NCI-H82 treated with DMSO at 0.1 percent for 48 hours (cell line): ENCODE results near the gene PLK5.
"Not testable (repeated sequence)": the region's sequence is repeated elsewhere in the genome, so short reads cannot be mapped to it uniquely, and the experiment has no call there.

Source experiments
- DNase-seq: peaks from one replicate; lab custom pipeline; 2025; ENCODE audit not compliant: unreplicated experiment; lab: John Stamatoyannopoulos, UW

PLK5 gene

DNA sequence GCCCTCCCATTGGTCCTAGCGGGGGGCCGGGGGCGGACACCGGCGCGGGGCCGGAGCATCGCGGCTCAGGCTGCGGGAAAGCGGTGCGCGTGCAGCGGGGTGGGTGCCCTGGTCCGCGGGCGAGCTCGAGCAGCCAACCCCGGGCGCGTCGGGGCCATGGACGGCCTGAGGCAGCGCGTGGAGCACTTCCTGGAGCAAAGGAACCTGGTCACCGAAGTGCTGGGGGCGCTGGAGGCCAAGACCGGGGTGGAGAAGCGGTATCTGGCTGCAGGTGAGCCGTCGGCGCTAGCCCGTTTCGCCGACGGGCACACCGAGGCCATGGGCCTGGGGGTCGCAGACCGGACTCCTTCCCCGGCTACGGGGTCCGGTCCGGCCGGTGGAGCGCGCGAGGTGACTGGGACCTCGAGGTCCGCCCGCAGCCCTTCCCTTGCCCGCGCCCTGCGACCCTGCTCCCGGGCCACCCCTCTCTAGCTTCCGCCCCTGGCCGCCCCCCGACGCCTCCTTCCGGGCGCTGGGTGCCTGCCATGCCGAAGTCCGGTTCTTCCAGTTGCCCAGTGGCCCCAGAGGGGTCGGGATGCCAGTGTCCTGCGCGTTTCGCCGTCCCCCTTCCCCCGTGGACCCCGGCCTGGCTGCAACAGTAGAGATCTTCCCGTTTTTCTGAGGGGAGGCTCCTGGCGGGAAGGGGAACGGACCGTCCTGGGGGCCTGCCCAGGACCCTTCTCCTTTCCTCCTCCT lies 32.6 kb upstream of the PLK5 start, which contains the start of gene REEP6:
Gene REEP6, plus strand, starts transcription at position 68 of the 735 bp plus-strand sequence. Its CDS starts 89 bp downstream, at position 157.
- no peak for DNase-seq

DNA sequence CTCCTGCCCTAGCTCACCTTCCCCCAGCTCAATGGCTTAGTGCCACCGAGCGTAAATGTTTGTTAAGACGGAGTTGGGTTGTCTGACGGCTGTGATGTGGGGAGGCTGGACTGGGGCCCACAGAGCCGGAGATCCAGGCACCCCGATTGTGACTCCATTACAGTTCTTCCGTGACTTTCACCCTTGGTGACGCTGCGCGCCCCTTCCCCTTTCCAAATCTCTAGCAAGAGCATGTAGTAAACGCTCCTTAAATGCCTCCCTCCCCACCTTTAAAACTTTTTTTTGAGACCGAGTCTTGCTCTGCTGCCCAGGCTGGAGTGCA lies 32.1 kb upstream of the PLK5 start:
- no peak for DNase-seq

DNA sequence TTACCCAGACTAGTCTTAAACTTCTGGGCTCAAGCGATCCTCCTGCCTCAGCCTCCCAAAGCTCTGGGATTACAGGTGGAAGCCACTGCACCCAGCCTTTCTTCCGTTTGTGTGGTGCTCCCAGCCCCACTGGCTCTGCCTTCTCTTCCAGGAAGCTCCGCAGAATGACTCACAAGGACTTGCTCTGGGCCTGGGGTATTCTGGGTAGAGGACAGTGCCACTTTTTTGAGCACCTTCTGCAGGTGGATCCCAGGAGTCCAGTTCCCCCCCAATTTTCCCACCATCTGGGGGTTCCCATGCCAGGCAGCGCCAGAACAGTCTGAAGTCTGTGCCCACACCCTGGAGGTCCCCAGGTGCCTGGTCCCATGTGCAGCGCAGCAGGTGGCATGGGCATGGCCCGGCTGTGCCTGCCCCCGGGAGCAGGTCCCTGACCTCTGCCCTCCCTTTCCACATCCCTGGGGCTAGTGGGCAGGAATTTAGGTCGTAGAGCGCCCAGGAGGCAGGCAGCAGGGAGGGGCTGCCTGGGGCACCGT lies 31.3 kb upstream of the PLK5 start:
- DNase-seq, result no peak

DNA sequence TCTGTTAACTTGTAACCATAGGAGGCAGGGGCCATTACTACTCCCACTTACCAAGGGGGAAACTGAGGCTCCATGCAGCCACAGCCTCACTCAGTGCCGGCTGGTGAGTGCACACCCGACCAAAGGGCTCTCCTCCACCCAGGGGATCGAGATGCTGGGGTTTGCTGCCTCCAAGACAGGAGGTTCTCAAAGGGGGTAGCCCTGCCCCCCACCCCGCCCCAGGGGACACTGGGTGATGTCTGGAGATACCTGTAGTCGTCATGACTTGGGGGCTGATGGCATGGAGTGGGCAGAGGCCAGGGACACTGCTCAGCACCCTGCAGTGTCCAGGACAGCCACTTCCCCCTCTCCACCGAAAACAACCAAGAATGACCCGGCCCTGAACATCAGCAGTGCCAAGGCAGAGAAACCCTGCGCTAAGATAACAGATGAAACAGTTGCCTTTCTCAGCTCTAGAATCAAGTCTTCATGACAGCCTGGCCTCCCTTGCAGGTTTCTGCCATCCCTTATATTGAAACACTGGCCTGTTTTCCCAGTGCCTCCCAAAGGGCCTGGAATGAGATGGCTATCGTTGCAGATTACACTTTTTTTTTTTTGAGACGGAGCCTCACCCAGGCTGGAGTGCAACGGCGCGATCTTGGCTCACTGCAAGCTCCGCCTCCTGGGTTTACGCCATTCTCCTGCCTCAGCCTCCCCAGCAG lies 29.6 kb upstream of the PLK5 start:
- no peak for DNase-seq

DNA sequence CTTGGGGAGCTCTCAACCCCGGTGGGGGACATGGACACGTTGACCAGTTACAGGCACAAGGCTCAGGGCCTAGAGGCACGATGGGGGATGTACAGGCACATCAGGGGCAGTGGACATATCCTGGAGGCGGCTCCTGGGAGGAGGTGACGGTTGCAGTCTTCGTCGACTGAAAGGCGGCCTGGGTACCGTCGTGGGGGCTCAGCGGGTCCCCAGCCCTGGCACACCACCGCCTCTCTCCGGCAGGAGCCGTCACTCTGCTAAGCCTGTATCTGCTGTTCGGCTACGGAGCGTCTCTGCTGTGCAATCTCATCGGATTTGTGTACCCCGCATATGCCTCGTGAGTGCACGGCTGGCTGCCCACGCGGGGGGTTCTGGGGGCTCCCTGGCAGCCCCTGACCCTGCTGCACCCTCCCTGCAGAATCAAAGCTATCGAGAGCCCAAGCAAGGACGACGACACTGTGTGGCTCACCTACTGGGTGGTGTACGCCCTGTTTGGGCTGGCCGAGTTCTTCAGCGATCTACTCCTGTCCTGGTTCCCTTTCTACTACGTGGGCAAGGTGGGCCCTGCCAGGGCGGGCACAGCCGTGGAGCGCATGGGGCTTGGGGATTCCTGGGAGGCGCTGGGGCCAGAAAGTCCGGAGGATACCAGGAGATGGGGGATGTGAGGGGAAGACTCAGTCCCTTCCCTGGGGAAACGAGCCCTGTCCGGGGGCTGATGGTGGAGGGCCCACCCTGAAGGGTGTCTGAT lies 28.7 kb upstream of the PLK5 start:
- DNase-seq, result no peak

DNA sequence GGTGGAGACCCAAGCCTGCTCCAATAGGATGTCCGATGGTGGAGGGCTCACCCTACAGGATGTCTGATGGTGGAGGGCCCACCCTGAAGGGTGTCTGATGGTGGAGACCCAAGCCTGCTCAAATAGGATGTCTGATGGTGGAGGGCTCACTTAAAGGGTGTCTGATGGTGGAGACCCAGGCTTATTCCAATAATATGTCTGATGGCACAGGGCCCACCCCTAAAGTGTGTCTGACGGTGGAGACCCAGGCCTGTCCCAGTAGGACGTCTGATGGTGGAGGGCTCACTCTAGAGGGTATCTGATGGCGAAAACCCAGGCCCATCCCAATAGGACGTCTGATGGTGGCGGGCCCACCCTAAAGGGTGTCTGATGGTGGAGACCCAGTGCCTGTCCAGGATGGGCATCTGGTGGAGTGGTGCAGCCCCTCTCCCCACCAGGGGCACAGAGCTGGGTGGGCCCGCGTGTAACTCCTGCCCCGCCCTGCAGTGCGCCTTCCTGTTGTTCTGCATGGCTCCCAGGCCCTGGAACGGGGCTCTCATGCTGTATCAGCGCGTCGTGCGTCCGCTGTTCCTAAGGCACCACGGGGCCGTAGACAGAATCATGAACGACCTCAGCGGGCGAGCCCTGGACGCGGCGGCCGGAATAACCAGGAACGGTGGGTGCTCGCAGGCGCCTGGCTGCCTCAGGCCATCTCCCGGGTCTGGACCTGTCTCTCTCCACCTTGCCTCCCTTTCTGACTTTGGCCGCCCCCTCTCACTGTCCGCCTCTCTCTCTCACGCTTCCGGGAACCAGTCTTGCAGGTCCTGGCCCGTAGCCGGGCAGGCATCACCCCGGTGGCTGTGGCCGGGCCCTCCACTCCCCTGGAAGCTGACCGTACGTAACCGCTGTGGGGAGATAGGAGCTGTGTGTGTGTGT lies 27.8 kb upstream of the PLK5 start:
- no peak for DNase-seq

DNA sequence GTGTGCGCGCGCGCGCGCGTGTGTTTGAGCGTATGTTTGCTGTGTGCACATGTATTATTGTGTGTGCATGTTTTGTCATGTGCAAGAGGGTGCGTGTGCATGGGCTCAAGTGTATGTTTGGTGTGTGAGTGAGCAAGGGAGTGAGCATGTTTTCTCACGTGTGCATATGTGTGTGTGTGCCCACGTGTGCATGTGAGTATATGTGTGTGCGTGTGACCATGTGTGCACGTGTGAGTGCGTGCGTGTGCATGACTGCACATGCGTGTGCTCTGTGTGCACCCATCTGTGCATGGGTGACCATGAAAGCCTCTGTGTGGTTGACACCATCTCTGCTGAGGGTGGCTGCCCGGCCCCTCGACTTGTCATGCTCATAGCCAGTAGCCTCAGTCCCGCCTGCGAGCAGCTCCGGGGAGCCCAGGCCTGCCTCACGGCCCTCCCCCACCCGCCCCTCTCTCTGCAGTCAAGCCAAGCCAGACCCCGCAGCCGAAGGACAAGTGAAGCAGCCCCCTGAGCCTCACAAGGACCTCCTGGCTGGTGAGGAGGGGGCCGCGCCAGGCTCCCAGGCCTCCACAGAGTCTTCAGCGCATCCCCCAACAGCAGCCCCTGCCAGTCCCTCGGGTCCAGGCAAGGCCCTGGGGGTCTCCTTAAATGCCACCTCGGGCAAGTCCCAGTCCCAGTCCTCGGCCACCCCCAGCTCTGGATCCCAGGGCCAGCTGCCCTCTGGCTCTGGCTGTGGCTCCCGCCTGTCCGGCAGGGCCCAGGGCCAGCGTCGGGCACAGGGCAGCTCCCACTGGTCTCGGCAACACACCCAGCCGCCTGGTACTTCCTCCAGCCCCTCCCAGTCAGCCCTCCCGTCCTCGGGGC lies 26.9 kb upstream of the PLK5 start:
- DNase-seq, result no peak

DNA sequence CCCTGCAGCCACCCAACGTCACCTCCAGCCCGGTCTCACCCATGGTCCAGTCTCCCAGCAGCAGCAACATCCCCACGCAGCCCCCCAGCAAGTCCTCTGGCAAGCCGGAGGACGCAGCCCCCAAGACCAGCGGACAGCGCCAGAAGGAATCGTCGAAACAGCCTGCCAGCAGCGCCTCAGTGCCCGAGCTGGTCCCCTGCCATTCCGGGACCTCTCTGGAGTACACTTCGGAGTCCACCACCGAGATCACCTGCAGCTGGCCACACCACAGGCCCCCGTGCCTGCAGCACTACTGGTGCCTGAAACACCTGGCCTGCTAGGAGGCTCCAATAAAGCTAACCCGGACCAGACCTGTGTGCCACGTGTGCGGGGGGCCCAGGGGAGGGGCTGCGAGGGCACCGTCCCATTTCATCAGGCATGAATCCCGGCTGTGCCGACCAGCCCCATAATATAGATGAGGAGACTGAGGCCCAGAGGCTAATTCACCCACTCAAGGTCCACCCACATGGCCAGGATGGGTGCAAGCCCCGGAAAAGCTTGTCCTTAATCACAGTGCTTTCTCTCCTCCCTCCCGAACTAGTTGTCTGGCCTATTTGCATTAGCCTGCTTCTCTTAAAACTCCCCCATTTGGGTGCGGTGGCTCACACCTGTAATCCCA lies 26.2 kb upstream of the PLK5 start:
- DNase-seq, result no peak

DNA sequence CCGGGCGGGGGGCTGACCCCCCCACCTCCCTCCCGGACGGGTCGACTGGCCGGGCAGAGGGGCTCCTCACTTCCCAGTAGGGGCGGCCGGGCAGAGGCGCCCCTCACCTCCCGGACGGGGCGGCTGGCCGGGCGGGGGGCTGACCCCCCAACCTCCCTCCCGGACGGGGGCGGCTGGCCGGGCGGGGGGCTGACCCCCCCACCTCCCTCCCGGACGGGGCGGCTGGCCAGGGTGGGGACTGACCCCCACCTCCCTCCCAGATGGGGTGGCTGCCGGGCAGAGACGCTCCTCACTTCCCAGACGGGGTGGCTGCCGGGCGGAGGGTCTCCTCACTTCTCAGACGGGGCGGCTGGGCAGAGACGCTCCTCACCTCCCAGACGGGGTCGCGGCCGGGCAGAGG lies 24.6 kb upstream of the PLK5 start:
- DNase-seq, result not testable (repeated sequence)

DNA sequence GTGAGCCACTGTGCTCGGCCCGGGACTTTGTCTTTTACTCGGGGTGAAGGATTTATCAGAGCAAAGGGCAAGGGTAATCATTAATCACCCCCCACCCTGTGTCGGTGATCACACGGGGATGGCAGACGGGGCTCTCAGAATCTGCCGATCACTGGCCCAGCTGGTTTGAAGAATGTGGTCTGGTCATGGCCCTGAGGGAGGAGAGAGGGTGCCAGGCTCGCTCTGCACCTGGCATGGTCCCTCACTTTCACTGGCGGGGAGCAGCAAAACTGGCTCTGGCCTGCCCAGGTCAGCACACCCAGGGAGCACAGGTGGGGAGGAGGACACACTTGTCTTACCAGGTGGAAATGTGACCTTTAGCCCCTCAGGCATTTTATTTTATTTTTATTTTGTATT lies 22.7 kb upstream of the PLK5 start:
- no peak for DNase-seq

DNA sequence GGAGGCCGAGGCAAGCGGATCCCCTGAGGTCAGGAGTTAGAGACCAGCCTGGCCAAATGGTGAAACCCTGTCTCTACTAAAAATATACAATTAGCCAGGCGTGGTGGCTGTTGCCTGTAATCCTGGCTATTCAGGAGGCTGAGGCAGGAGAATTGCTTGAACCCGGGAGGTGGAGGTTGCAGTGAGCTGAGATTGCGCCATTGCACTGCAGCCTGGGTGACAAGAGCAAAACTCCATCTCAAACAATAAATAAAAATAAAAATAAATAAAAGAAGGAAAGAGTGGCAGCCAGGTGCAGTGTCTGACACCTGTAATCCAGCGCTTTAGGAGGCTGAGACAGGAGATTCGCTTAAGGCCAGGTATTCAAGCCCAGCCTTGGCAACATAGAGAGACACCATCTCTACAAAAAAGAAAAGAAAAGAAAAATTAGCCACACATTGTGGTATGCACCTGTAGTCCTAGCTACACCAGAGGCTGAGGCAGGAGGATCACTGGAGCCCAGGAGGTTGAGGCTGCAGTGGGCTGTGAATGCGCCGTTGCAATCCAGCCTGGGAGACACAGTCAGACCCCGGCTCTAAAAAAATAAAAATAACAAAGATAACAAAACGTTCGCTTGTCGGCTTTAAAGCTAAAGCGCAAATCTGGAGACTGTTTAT lies 21.3 kb upstream of the PLK5 start:
- DNase-seq, result no peak

DNA sequence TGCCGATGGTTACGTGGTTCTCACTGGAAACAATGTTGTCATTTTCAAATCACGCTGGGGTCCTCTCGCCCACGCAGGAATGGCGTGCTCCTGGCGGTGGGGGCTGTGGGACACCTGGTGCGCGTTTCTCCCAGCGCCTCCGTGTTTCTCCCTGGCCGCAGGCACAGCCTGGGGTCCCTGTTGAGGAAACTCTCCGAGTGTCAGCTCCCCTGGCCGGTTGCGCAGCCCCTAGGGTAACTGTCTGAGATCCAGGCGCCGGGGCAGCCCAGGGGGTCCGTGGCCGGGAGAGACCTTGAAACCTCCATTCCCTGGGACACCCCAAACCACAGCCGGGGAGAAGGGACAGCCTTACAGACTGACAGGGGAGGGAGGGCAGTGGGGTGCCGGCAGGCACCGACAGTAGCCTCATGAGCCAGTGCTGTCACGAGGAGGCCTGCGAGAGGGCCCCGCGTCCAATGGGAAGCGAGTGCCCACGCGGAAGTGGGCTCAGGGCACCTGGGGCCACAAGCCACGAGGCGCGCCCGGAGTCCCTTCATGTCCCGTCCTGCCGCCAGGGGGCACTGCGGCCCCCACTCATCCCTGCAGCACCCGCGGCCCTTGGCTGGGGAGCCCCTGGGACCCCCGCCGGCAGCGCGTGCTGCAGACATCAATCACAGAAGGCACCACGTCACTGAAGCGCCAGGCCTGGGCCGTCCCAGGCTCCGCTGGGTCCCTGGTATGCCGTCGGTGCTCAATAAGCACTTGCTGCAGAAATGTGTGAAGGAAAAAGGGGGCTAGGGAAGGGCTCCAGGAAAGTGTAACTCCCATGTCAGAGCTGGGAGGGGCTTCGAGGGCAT lies 20.6 kb upstream of the PLK5 start:
- DNase-seq, result no peak

DNA sequence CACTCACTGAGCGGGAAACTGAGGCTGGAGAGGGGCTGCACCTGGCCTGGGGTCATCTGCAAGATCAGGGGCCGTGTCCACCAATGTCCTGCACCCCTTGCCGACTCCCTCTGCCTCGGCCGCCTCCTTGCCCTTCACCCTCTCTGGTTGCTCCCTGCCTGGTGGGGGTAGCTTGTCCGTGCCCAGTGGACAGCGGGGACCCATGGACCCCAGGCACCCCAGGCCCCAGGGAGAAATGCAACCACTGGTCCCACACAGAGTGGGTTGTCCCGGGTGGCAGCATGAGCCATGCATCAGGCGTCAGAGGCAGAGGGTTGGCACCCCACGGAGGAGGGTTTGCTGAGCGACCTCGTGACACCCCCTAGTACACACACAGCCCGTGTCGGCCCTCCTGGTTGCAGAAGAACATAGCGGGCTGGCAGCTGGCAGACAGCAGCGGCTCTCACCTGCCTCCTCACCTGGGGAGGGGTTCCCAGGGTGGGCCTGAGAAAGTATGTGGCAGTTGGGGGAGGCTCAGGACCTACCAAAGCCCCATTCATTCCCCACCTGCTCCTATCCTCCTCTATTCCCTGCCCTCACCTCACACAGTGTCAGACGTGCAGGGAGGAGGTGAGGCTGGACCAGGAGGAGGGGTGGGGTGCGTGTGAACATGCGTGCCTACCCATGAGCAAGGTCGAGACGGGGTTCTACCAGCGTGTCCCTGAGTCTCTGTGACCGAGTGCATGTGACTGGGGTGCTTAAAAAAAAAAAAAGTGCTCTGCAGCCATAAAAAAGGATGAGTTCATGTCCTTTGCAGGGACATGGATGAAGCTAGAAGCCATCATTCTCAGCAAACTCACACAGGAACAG lies 19.7 kb upstream of the PLK5 start:
- DNase-seq, result no peak

DNA sequence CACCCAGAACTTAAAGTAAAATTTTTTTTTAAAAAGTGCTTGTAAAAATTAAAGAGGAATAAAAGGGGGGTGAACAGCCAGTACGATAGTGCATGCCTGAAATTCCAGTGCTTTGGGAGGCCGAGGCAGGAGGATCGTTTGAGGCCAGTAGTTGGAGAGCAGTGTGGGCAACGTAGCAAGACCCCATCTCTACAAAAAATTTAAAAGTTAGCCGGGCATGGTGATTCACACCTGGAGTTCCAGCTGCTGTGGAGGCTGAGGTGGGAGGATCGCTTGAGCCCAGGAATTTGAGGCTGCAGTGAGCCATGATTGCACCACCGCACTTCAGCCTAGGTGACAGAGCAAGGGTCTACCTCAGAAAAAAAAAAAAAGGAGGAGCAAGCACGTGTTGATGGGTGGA lies 18.9 kb upstream of the PLK5 start:
- DNase-seq, result no peak

DNA sequence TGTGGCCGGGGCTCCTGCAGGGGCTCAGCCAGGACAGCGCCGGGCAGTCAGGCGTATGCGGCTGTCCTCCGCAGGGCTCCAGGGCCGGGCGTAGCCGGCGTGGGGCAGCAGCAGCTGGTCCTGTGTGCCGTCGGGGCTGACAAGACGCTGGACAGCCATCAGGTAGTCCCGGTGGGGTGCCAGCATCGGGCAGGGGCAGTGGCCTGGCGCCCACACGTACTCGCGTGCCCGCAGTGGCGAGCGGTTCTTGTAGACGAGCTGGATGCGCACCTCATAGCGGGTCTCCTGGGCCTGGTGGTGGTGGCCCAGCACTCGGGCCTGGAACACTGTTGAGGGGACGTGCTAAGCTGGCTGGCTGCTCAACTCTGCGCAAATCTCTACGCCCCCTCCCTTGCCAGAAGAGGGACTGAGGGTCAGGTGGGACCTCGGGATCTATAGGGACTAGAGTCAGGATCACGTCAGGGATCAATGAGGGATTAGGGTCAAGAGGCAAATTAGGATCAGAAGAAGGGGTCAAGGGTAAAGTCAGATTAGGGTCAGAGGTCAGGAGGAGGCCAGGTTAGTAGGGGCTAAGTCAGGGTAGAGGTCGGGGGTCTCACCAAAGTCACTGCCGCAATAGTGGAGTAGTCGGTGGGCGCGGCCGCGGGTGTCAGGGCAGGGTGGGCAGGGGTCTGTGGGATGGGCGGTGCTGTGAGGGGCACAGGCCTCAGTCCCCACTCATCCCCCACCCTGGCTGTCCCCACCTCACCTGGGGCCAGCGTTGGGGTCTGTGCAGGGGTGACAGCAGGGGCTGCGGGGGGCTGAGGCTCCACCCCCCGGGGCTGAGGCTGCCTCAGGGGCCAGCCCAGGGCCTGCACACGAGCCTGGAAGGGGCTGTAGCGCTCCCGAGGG lies 17.6 kb upstream of the PLK5 start:
- no peak for DNase-seq

DNA sequence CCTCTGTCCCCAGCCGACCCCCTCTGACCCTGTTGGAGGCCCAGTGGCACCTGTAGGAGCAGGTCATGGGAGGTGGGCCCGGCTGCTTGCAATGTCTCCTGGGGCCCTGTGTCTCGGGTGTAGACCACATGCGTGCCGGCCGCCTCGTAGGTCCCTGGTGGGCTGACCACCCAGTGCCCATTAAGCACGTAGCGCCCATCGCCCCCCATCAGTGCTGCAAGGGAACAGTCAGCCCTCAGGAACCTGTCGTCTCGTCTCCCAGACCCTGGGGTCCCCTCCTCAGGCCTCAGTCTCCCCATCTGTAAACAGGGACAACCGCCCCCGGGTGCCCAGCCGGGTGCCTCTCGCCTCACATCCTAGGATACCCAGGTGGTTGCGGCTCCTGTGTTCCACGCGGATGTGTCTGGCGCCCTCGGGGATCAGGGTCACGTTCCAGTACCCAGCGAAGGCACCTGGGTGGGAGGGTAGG lies 16.7 kb upstream of the PLK5 start:
- DNase-seq, result no peak
